Measurements from ENCODE around the gene CTDSPL. TPM values are rescaled to one million over a fixed set of nuclear protein-coding genes. Genes with fewer than 3 reads are reported as not detected.

The CTDSPL gene
- total RNA-seq, 1 experiment from 2014 or later, result 34.4 TPM

- RAD21 ChIA-PET (ENCODE audit: low non-redundant PET in 1 of 2, low total read pairs in 2 of 2, uncharacterized antibody in 2 of 2, unreplicated experiment in 2 of 2), result no interaction called here
- POLR2A ChIA-PET, result no interaction called here
- no peak for TF ChIP-seq JUND (IDR thresholded peaks at IDR 0.05)
- no peak for TF ChIP-seq ATF3 (IDR thresholded peaks at IDR 0.05)
- TF ChIP-seq SIN3A (IDR thresholded peaks at IDR 0.05; ENCODE audit: low read depth), result no peak
- TF ChIP-seq ZNF274 (IDR thresholded peaks at IDR 0.05; ENCODE audit: low read depth, low read length), result no peak
- TF ChIP-seq ZBTB33 (IDR thresholded peaks at IDR 0.05; ENCODE audit: extremely low read depth, insufficient replicate concordance, low read length), result no peak
- TF ChIP-seq EZH2phosphoT487 (IDR thresholded peaks at IDR 0.05; ENCODE audit: borderline replicate concordance), result no peak
- no peak for TF ChIP-seq SRF (IDR thresholded peaks at IDR 0.05; ENCODE audit: low read depth)
- TF ChIP-seq CTCF (IDR thresholded peaks at IDR 0.05 in 2 of 3, conservative IDR thresholded peaks at IDR 0.05 in 1 of 3; ENCODE audit: borderline replicate concordance in 1 of 3, insufficient read depth in 1 of 3, low read depth in 2 of 3, low read length in 2 of 3), result no peak
- TF ChIP-seq ELF1 (IDR thresholded peaks at IDR 0.05; ENCODE audit: borderline replicate concordance, low read depth), result no peak
- TF ChIP-seq EZH2 (IDR thresholded peaks at IDR 0.05), result no peak
- TF ChIP-seq FOSL1 (IDR thresholded peaks at IDR 0.05; ENCODE audit: low read depth), result no peak
- no peak for TF ChIP-seq ZFX (IDR thresholded peaks at IDR 0.05)
- TF ChIP-seq SP1 (IDR thresholded peaks at IDR 0.05; ENCODE audit: low read depth), result no peak
- TF ChIP-seq YY1 (IDR thresholded peaks at IDR 0.05; ENCODE audit: extremely low read depth, insufficient replicate concordance, low read depth, low read length), result no peak
- TF ChIP-seq EGR1 (IDR thresholded peaks at IDR 0.05; ENCODE audit: low read depth), result no peak
These were observed 102.0 kb downstream of the CTDSPL start for GRCh38 chr3:37963635-37964034.

More at GRCh38 chr3:37963635-37964034, 102.0 kb downstream of the CTDSPL start:
- H3K36me3 ChIP-seq (ENCODE audit: control insufficient read depth in 1 of 2, insufficient read depth in 2 of 2, low read length in 2 of 2), result no peaks in the 10 kb centered on the region
- no peaks in the 10 kb centered on the region for H3K9me2 ChIP-seq (ENCODE audit: insufficient read depth)
- ATAC-seq, result no peak
- 0 out of 2 replicates have a peak, but pooled peaks cover 5% of the 10 kb centered on the region for H4K20me1 ChIP-seq (ENCODE audit: insufficient read depth)
- no peaks in the 10 kb centered on the region for H3K27me3 ChIP-seq (ENCODE audit: insufficient read depth, low read length)
- CTCF ChIA-PET, result interaction anchor here (2.9 kb wide), 1 partner anchor 11 kb away, joined by 9 read pairs; no protein-coding TSS in a partner anchor
- intact Hi-C loops (cut with micrococcal nuclease), result no loop called here
- H3K79me2 ChIP-seq (ENCODE audit: insufficient read depth, low read length), result no peaks in the 10 kb centered on the region
- BruUV-seq (replicated peaks), result no TSS peak
- no peak overlapping the region for H3K9ac ChIP-seq (ENCODE audit: low read length)
- no peak overlapping the region for H3K4me3 ChIP-seq (replicated peaks in 1 of 2; ENCODE audit: low read depth in 1 of 2, low read length in 2 of 2)
- no peaks in the 10 kb centered on the region for H3K9me3 ChIP-seq (ENCODE audit: control insufficient read depth in 1 of 2, insufficient read depth in 1 of 2, low read depth in 1 of 2, low read length in 2 of 2)
- no peak overlapping the region for H3K27ac ChIP-seq (ENCODE audit: low read depth, low read length)
- H2AFZ ChIP-seq (ENCODE audit: low read depth, low read length, poor library complexity, severe bottlenecking), result no peak overlapping the region
- H3K4me2 ChIP-seq (ENCODE audit: low read length), result no peak overlapping the region
- no peaks in the 10 kb centered on the region for H3K4me1 ChIP-seq (ENCODE audit: control insufficient read depth in 1 of 2, insufficient read depth in 2 of 2, low read length in 2 of 2)
- no peak for DNase-seq (ENCODE audit: low read depth, low spot score)

Data from HCT116 (cell line).